AG09319 (cell line): Measurements from ENCODE around the gene DMAC2L.
"Not testable (repeated sequence)": the region's sequence is repeated elsewhere in the genome, so short reads cannot be mapped to it uniquely, and the experiment has no call there.

Source experiments
- DNase-seq: peaks from one replicate; pipeline ENCODE4 v3.0.0-alpha.2; 2010; ENCODE audit warnings: low read depth; ENCODE audit errors: extremely low read depth
- TF ChIP-seq, protein P1 (sequence below): IDR thresholded peaks from 2 replicates; pipeline ENCODE4 v1.5.1; 2011; ENCODE audit warnings: low read depth, mild to moderate bottlenecking, inconsistent platforms, low read length, moderate library complexity

The DMAC2L gene

DNA sequence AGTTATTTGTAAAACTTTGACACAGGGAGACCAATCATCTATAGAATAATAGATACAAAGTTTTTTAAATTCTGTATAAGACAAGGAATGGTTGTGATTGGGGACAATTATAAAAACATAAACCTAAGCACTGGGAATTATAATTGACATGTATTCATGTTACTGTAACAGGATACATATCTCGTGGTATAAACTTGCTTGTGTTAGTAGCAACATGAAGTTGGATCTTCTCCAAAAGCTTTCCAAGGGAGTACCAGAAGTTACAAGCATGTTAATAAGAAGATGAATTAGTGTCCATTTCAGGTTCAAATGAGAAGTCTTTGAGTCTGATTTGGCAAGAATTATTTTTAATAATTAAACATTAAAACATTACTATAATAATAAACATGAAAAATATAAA, 42.4 kb downstream of the DMAC2L start:
- no peak for DNase-seq
- TF ChIP-seq, protein P1, sequence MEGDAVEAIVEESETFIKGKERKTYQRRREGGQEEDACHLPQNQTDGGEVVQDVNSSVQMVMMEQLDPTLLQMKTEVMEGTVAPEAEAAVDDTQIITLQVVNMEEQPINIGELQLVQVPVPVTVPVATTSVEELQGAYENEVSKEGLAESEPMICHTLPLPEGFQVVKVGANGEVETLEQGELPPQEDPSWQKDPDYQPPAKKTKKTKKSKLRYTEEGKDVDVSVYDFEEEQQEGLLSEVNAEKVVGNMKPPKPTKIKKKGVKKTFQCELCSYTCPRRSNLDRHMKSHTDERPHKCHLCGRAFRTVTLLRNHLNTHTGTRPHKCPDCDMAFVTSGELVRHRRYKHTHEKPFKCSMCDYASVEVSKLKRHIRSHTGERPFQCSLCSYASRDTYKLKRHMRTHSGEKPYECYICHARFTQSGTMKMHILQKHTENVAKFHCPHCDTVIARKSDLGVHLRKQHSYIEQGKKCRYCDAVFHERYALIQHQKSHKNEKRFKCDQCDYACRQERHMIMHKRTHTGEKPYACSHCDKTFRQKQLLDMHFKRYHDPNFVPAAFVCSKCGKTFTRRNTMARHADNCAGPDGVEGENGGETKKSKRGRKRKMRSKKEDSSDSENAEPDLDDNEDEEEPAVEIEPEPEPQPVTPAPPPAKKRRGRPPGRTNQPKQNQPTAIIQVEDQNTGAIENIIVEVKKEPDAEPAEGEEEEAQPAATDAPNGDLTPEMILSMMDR = no peak

GRCh38 chr14:50355692-50356091, 43.6 kb downstream of the DMAC2L start:
- TF ChIP-seq, protein P1 = no peak

DNA sequence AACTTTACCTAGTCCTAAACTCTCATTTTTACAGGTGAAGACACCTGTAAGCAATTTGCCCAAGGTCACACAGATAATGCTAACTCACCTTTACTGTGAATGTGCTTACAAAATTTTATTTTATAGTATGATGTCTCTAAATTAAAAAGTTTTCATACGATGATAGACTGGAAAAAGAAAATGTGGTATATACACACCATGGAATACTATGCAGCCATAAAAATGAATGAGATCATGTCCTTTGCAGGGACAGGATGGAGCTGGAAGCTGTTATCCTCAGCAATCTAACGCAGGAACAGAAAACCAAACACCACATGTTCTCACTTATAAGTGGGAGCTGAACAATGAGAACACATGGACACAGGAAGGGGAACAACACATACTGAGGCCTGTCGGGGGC, 44.2 kb downstream of the DMAC2L start:
- not testable (repeated sequence) for DNase-seq

More at GRCh38 chr14:50355692-50356091, 43.6 kb downstream of the DMAC2L start:
- DNase-seq = no peak

- no peak for DNase-seq
- TF ChIP-seq, protein P1 = no peak
Observed at GRCh38 chr14:50357124-50357523, 45.0 kb downstream of the DMAC2L start.

- TF ChIP-seq, protein P1 = no peak
Observed at GRCh38 chr14:50357753-50358395, 45.8 kb downstream of the DMAC2L start.

GRCh38 chr14:50359631-50360030, 47.5 kb downstream of the DMAC2L start:
- no peak for DNase-seq
- TF ChIP-seq, protein P1 = no peak

More at GRCh38 chr14:50357753-50358395, 45.8 kb downstream of the DMAC2L start:
- no peak for DNase-seq

DNA sequence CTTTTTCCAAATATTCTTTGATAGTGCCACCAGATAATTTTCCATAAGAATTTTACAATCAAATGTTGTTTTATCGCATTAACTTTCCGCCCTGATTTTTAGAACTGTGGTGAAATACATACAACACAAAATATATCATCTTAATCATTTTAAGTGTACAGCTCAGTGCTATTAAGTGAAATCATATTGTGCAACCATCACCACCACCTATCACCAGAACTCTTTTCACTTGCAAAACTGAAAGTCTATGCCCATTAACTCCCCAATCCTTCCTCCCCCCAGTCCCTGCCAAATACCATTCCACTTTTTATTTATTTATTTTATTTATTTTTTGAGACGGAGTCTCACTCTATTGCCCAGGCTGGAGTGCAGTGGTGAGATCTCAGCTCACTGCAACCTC, 48.0 kb downstream of the DMAC2L start:
- TF ChIP-seq, protein P1 = no peak
- no peak for DNase-seq

GRCh38 chr14:50360851-50361250, 48.7 kb downstream of the DMAC2L start:
- TF ChIP-seq, protein P1 = no peak
- no peak for DNase-seq

GRCh38 chr14:50361473-50362403, 49.6 kb downstream of the DMAC2L start:
- not testable (repeated sequence) for DNase-seq
